Kidney epithelial cell (primary cell): ENCODE results near the gene UNC119B. TPM values are rescaled to one million over a fixed set of nuclear protein-coding genes. Genes with fewer than 3 reads are reported as not detected.

Experiments
- DNase-seq: peaks from one replicate; pipeline ENCODE4 v3.0.0-alpha.2; 2010; ENCODE audit warnings: low read depth
- H3K27me3 ChIP-seq: 2 replicates; pipeline ENCODE4 v1.6.0; 2011; ENCODE audit warnings: low read length; ENCODE audit not compliant: control insufficient read depth, insufficient read depth
- H3K36me3 ChIP-seq: 2 replicates; pipeline ENCODE4 v1.5.1; 2011; ENCODE audit warnings: low read length; ENCODE audit not compliant: control insufficient read depth, insufficient read depth
- H3K4me3 ChIP-seq: 2 replicates; pipeline ENCODE4 v1.5.1; 2011; ENCODE audit warnings: low read depth, mild to moderate bottlenecking, control low read depth, low read length
- total RNA-seq: library from RNA; depleted of rRNA; stranded (reverse); fragments of >200 nt; gene quantifications from 2 replicates; pipeline ENCODE4 v1.2.3, GENCODE V29; 2015
- TF ChIP-seq, protein P1 (sequence below): IDR thresholded peaks from 2 replicates; pipeline ENCODE4 v1.5.1; 2011; ENCODE audit warnings: mild to moderate bottlenecking, moderate library complexity, low read length, control low read depth, inconsistent platforms; ENCODE audit not compliant: insufficient read depth, poor library complexity, severe bottlenecking

Gene UNC119B
- total RNA-seq, 1 donor from 2014 or later = 22.8 TPM

DNA sequence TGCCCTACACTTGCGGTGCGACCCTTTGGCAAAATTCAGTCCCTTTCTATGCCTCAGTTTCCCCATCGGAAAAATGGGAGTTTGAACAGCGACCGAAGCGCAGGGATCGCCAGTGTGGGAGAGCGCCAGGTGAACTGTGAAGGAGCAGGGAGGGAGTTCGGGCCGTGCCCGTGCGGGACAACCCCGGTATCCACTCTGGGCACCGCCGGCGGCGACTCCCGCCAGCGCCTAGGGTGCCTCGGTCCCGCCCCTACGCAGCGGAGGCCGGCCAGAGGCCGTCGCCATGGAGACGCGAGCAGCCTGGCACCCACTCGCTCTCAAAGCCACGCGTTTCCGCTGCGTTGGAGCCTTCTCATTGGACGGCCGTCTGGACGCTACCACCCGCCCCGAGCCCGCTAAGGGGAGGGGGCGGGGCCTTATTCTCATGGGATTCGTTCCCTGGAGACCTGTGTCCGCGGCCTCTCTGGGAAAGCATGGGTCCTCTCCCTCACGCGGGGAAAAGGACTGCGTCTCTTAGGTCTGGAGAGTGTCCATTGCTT is 24.0 kb upstream of the UNC119B start:
- Histone ChIP-seq H3K27me3 (no peaks in the 10 kb centered on the region), H3K4me3 (peak overlapping the region; percentile 85), H3K36me3 (no peaks in the 10 kb centered on the region)
- DNase-seq = peak; percentile 91
- TF ChIP-seq, protein P1, sequence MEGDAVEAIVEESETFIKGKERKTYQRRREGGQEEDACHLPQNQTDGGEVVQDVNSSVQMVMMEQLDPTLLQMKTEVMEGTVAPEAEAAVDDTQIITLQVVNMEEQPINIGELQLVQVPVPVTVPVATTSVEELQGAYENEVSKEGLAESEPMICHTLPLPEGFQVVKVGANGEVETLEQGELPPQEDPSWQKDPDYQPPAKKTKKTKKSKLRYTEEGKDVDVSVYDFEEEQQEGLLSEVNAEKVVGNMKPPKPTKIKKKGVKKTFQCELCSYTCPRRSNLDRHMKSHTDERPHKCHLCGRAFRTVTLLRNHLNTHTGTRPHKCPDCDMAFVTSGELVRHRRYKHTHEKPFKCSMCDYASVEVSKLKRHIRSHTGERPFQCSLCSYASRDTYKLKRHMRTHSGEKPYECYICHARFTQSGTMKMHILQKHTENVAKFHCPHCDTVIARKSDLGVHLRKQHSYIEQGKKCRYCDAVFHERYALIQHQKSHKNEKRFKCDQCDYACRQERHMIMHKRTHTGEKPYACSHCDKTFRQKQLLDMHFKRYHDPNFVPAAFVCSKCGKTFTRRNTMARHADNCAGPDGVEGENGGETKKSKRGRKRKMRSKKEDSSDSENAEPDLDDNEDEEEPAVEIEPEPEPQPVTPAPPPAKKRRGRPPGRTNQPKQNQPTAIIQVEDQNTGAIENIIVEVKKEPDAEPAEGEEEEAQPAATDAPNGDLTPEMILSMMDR = no peak

DNA sequence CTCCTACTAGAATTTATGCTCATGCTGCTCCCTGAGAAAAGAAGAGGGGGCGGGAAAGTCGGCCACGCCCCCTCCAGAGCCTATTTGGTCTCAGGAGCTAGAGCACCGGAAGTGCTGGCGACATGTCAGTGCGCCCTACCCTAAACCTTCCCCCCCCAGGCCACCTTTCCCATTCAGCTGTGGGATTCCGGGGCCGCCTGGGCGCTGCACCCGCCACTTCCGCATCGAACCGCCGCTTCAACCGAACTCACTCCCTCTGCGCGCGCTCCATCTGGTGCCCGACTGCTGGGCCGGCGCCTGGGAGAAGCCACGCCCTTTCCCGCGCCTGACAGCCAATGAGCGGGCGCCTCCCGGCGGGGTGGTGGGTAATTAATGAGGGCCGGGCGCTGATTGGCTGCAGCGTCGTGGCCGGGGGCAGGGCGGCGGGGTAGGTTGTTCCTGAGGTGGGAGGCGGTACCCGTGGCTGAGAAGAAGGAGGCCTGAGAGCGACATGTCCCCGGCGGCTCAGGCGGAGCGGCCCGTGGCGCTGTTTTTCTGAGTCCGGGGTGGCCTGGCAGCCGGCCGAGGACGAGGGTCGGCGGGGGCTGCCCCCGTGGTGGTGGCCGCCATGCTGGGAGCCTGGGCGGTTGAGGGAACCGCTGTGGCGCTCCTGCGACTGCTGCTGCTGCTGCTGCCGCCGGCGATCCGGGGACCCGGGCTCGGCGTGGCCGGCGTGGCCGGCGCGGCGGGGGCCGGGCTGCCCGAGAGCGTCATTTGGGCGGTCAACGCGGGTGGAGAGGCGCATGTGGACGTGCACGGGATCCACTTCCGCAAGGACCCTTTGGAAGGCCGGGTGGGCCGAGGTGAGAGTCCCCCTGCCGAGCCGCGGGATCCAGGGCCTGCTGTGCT is 23.3 kb upstream of the UNC119B start, which contains the start of gene MLEC:
Gene MLEC (plus strand): TSS at position 460 of the 888 bp plus-strand sequence. CDS start 148 bp downstream, at position 608.
- Histone ChIP-seq H3K36me3 (no peaks in the 10 kb centered on the region), H3K27me3 (no peaks in the 10 kb centered on the region), H3K4me3 (peak within 1 kb of the TSS; percentile 85)
- peak; percentile 67 for DNase-seq
- TF ChIP-seq, protein P1 = peak; percentile 28

DNA sequence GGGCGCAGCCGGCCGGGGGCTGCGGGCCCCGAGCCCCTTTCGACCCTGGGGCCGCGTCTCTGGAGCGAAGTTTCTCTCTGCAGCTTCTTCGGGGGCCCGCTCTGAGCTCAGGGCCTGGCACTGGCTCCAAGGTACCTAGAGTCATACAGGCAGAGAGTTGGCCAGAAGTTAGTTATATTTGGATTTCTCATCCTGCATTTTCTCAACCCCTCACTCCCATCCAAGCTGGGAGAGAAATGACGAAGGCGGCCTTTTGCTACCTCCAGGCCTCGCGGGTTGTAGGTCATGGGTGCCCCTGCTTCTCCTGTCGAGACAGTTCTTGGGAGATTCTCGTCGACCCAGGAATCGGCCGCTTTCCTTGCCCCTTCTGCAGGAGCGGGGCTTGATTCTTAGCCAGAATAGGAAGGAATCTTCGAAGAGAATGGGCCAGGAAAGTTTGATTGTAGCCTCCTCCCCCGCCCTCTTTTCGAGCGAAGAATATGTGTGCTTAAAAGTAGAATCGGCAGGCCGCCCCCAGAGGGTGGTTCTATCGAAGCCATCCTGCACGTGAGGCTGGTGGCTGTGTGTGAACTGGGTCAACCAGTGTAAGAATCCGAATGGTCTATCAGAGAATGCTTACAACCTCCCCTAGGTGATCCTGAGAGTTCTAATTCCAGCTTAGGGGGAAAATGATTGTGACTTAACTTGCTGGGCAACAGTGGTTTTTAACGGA is 22.5 kb upstream of the UNC119B start:
- DNase-seq = no peak
- Histone ChIP-seq H3K4me3 (peak overlapping the region; percentile 85), H3K36me3 (no peaks in the 10 kb centered on the region), H3K27me3 (no peaks in the 10 kb centered on the region)
- TF ChIP-seq, protein P1 = no peak

DNA sequence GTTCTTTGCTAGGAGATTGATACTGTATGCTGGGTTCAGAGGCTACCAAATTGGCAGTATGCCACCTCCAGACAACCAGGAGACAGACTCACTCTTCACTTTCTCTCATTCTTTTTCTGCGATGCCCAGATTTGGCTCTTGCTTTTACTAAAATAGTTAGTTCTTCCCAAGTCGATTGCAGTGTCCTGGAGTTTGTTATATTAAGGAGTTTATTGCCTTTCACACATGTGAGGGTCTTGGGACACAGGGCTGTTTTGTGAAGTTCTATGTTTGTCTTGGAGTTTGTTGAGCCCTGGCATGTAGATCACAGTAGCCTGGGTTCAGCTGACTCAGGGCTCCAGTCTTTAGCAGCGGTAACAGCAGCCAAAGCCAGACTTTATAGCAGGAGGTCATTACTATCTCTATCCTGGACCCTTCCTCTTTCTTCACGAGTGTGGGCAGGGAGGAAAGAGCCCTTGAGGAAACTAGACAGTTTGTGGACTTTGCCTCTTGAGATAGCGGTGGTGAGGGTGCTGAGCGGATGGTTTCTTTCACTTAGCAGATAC is 21.7 kb upstream of the UNC119B start:
- TF ChIP-seq, protein P1 = no peak

DNA sequence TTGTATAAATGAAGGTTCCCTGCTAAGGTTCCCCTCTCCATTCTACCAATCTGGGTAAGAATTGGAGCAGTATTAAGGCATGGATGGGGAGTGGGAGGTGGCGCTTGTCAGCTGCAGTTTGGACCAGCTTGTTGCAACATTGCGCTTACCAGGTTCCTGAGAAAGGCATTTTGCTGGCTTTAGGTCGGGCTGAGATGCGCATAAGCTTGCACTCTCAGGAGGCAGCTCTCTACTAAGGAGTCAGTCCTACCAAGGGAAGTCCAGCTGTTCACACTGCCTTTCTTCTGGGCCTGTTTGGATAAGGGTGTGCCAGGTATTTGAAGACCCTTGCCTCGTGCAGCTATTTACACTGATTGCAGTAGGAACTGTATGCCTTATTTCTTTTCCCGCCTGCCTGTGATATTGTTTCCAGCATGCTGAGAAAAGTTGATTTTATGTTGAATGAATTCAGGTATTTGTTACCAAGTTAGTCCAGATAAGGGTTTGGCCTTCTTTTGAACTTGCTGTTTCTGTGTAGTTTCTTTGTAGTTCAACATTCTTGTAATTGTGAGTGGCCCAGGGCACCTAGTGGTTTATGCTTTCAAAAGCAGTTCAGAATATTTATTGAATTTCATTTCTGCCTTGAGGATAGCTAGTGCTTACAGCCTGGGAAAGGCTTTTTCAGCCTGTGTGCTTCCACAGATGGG is 20.7 kb upstream of the UNC119B start:
- no peak for DNase-seq
- H3K36me3 ChIP-seq = peaks cover 1% of the 10 kb centered on the region
- peak overlapping the region; percentile 85 for H3K4me3 ChIP-seq
- TF ChIP-seq, protein P1 = no peak
- no peaks in the 10 kb centered on the region for H3K27me3 ChIP-seq

More for the DNA sequence above, 21.7 kb upstream of the UNC119B start:
- H3K27me3 ChIP-seq = no peaks in the 10 kb centered on the region
- H3K36me3 ChIP-seq = no peaks in the 10 kb centered on the region
- DNase-seq = no peak
- H3K4me3 ChIP-seq = peak overlapping the region; percentile 85
